HFFc6 (cell line): ENCODE measurements around the gene JMJD6. TPM values are rescaled to one million over a fixed set of nuclear protein-coding genes. Genes with fewer than 3 reads are reported as not detected.

Experiments used
- DNase-seq: peaks from one replicate; pipeline ENCODE4 v3.0.0-alpha.2; 2018
- H3K27ac Mint-ChIP-seq: 2 replicates; pipeline ENCODE4 v1.8.0; 2020; ENCODE audit warnings: mild to moderate bottlenecking, mixed read lengths
- H3K27me3 Mint-ChIP-seq: 2 replicates; pipeline ENCODE4 v1.8.0; 2021; ENCODE audit warnings: mild to moderate bottlenecking, moderate library complexity, mixed read lengths; ENCODE audit not compliant: insufficient read depth
- H3K36me3 Mint-ChIP-seq: 2 replicates; pipeline ENCODE4 v1.8.0; 2021; ENCODE audit warnings: low read depth, mixed read lengths
- H3K4me1 Mint-ChIP-seq: 2 replicates; pipeline ENCODE4 v1.8.0; 2020; ENCODE audit warnings: low read depth, mixed read lengths
- H3K4me3 Mint-ChIP-seq: 2 replicates; pipeline ENCODE4 v1.8.0; 2020; ENCODE audit warnings: mild to moderate bottlenecking, moderate library complexity, mixed read lengths
- H3K9me3 Mint-ChIP-seq: 2 replicates; pipeline ENCODE4 v1.8.0; 2020; ENCODE audit warnings: mild to moderate bottlenecking, mixed read lengths
- microRNA-seq: library from miRNA; unstranded; fragments of <30 nt; microRNA quantifications from one replicate; pipeline ENCODE4, GENCODE V29; 2019
- total RNA-seq, 6 experiments: library from RNA; stranded (reverse); fragmentation: NEBNext Ultra II Directional; extraction: Animal tissue kit (Norgen Biotek cat#: 25700); gene quantifications; 2 replicates in 1 of 6; 3 replicates in 5 of 6; pipeline ENCODE4 v1.2.3, GENCODE V29; 2021
- TF ChIP-seq, protein P1 (sequence below): fragments of 200-600 bp; sonication (generic); IDR thresholded peaks from 2 replicates; pipeline ENCODE4 v1.5.0; 2021; ENCODE audit warnings: antibody characterized with exemption, mild to moderate bottlenecking

The JMJD6 gene
- total RNA-seq, 6 experiments from 2014 or later = 32.9 to 44.3 (median 37.3) TPM

GRCh38 chr17:76670020-76670717, 56.2 kb downstream of the JMJD6 start:
- no peak overlapping the region for H3K27ac Mint-ChIP-seq

More at GRCh38 chr17:76670020-76670717, 56.2 kb downstream of the JMJD6 start:
- peaks cover 11% of the 10 kb centered on the region for H3K36me3 Mint-ChIP-seq
- H3K4me1 Mint-ChIP-seq = peaks cover 57% of the 10 kb centered on the region
- no peaks in the 10 kb centered on the region; the same call in 1 of the 2 replicates for H3K9me3 Mint-ChIP-seq
- no peak overlapping the region for H3K4me3 Mint-ChIP-seq
- TF ChIP-seq, protein P1, sequence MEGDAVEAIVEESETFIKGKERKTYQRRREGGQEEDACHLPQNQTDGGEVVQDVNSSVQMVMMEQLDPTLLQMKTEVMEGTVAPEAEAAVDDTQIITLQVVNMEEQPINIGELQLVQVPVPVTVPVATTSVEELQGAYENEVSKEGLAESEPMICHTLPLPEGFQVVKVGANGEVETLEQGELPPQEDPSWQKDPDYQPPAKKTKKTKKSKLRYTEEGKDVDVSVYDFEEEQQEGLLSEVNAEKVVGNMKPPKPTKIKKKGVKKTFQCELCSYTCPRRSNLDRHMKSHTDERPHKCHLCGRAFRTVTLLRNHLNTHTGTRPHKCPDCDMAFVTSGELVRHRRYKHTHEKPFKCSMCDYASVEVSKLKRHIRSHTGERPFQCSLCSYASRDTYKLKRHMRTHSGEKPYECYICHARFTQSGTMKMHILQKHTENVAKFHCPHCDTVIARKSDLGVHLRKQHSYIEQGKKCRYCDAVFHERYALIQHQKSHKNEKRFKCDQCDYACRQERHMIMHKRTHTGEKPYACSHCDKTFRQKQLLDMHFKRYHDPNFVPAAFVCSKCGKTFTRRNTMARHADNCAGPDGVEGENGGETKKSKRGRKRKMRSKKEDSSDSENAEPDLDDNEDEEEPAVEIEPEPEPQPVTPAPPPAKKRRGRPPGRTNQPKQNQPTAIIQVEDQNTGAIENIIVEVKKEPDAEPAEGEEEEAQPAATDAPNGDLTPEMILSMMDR = no peak
- peaks cover 9% of the 10 kb centered on the region for H3K27me3 Mint-ChIP-seq
- no peak for DNase-seq

Small RNA genes within 50 kb of the gene (microRNA-seq; reads per million reads assigned to microRNA genes)
- gene MIR636 = 7.7 reads per million, percentile 2 among the genes with 10 or more reads in this experiment

Other genes starting within 250 kb of the JMJD6 start
- 10 to 100 TPM in 2 of 6 experiments, 1 to 10 TPM in 4; 7.1 to 13.1 (median 9.4) TPM for gene RHBDF2, start 225.2 kb downstream of the JMJD6 start, total RNA-seq
- gene CYGB, start 188.9 kb downstream of the JMJD6 start, total RNA-seq = under 1 TPM; 0.26 to 0.66 (median 0.33) TPM
- gene PRCD, start 186.6 kb downstream of the JMJD6 start, total RNA-seq = not detected
- under 1 TPM in 5 of 6 experiments, not detected in 1; 0.20 to 0.71 (median 0.34) TPM for gene ST6GALNAC2, start 140.7 kb downstream of the JMJD6 start, total RNA-seq
- gene ST6GALNAC1, start 82.8 kb downstream of the JMJD6 start, total RNA-seq = not detected
- 100 to 1,000 TPM; 180 to 259 (median 192) TPM for gene MXRA7, start 15.6 kb downstream of the JMJD6 start, total RNA-seq
- gene METTL23, start 233 bp upstream of the JMJD6 start, total RNA-seq = 10 to 100 TPM; 30.1 to 32.8 (median 31.1) TPM
- gene SRSF2, start 10.7 kb upstream of the JMJD6 start, total RNA-seq = 100 to 1,000 TPM; 179 to 220 (median 215) TPM
- 10 to 100 TPM; 16.1 to 23.4 (median 20.7) TPM for gene MFSD11, start 11.5 kb upstream of the JMJD6 start, total RNA-seq
- 1 to 10 TPM; 1.5 to 2.3 (median 1.8) TPM for gene MGAT5B, start 141.8 kb upstream of the JMJD6 start, total RNA-seq